Measurements from ENCODE around the gene ILKAP. TPM values are rescaled to one million over a fixed set of nuclear protein-coding genes. Genes with fewer than 3 reads are reported as not detected.
A peak's percentile ranks its signal among the peaks of the same experiment; 100 is the strongest.

ILKAP gene
- total and polyA plus RNA-seq, 3 experiments from 2014 or later: 39.7 to 66.2 (median 61.9) TPM

DNA sequence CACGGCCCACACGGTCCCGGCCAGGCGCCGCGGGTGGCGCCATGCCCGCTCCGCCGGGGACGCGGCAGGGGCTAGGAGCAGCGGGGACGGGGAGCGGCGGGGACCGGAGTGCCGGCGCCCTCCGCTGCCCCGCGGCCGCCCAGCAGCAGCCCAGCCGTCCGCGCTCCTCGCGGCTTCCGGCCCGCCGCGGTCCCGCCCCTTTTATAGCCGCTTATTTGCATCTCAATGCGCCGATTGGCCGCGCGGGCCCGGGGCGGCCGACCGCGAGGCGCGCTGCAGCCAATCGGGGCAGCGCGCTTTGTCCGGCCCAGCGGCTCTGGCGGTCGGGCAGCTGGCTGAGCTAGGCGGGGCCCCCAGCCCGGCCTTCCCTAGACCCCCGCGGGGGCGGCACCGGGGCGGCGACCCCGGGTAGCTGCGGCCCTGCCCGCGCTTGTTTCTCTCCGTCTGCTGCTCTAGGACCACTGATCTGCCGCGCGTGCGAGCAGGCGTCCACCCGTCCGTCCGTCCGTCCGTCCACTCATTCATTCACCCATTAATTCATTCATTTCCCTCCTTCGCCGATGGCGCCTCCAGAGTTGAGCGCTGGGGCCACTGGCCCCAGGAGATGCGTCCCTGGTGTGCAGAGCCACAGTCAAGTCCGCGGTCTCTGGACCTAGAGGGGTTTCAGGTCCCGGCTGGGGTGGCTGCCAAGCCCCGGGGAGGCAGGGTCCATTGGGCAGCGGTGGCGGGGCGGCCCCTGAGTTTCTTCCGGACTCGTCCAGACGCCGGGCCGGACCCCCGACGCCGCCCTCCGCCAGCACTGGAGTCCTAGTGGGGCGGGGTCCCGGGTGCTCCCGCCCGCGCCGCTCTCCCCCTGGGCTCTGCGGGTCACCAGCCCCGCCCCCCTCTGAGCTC lies 36.6 kb upstream of the ILKAP start, which contains the start of gene HES6:
HES6 (minus strand) TSS at position 176 of the 894 bp plus-strand sequence; CDS start at position 43, 133 bp downstream.
- Histone ChIP-seq H3K36me3 (ENCODE audit: insufficient read depth, low read length) (no peaks in the 10 kb centered on the region), H3K4me1 (ENCODE audit: insufficient read depth, low read length) (peaks cover 6% of the 10 kb centered on the region), H3K27ac (ENCODE audit: low read depth, low read length) (no peak within 1 kb of the TSS), H3K4me3 (ENCODE audit: low read length) (peak within 1 kb of the TSS; percentile 47), H3K9me3 (ENCODE audit: low read length) (no peaks in the 10 kb centered on the region), H3K27me3 (ENCODE audit: insufficient read depth, low read length, poor library complexity, severe bottlenecking) (peaks cover 4% of the 10 kb centered on the region)
- peak; percentile 68 to 83 (median 75) for DNase-seq
- Mint-ChIP-seq H3K4me1 (peaks cover 5 to 24% (median 9%) of the 10 kb centered on the region in 3 donors), H3K27ac (peak within 1 kb of the TSS in 5 of 8 donors; percentile 17 to 90 (median 87)), H3K27me3 (peaks cover 12 to 22% of the 10 kb centered on the region in 2 donors), H3K36me3 (peaks cover 0 to 7% (median 3%) of the 10 kb centered on the region in 3 donors), H3K4me3 (peak within 1 kb of the TSS; percentile 82 to 98 (median 90)), H3K9me3 (no peaks in the 10 kb centered on the region)
- ChIA-PET POLR2A (interaction anchor here (1.2 to 1.3 kb wide), 2 partner anchors 36 to 49 kb away, joined by 3 to 8 read pairs; partner anchors contain the start of gene PER2), CTCF (interaction anchor here (1.3 kb wide), 1 partner anchor 23 kb away, joined by 5 read pairs; no protein-coding TSS in a partner anchor)

DNA sequence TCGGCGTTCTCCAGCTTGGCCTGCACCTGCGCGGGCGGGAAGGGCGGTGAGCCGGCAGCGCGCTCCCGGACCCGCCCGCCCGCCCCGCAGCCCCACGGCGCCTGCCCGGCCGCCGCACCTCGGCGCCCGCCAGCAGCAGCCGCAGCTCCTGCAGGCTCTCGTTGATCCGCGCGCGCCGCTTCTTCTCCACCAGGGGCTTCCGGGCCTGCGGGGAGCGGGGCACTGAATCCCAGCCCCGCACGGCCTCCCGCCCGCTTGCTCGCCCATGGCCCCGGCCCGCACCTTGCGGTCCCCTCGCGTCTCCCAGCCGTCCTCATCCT lies 36.0 kb upstream of the ILKAP start:
- no peaks in the 10 kb centered on the region for H3K9me3 Mint-ChIP-seq
- H3K4me1 ChIP-seq (ENCODE audit: insufficient read depth, low read length): peaks cover 6% of the 10 kb centered on the region
- peaks cover 4% of the 10 kb centered on the region for H3K27me3 ChIP-seq (ENCODE audit: insufficient read depth, low read length, poor library complexity, severe bottlenecking)
- H3K27ac Mint-ChIP-seq: no peak overlapping the region
- peaks cover 5 to 26% (median 12%) of the 10 kb centered on the region in 3 donors for H3K4me1 Mint-ChIP-seq
- peak overlapping the region in 2 of 7 donors; percentile 52 to 76 for H3K4me3 Mint-ChIP-seq
- no peaks in the 10 kb centered on the region for H3K36me3 ChIP-seq (ENCODE audit: insufficient read depth, low read length)
- ChIA-PET CTCF (no interaction called here), POLR2A (interaction anchor here (1.2 kb wide), 1 partner anchor 49 kb away, joined by 8 read pairs; the partner anchor contains the start of gene PER2)
- peaks cover 0 to 5% (median 2%) of the 10 kb centered on the region in 3 donors for H3K36me3 Mint-ChIP-seq
- H3K27me3 Mint-ChIP-seq: peaks cover 14 to 22% of the 10 kb centered on the region in 2 donors
- peak overlapping the region; percentile 47 for H3K4me3 ChIP-seq (ENCODE audit: low read length)
- H3K27ac ChIP-seq (ENCODE audit: low read depth, low read length): no peak overlapping the region
- DNase-seq: peak in 3 of 5 donors; percentile 31 to 59 (median 41)
- H3K9me3 ChIP-seq (ENCODE audit: low read length): no peaks in the 10 kb centered on the region

GRCh38 chr2:238238766-238239542 lies 35.5 kb upstream of the ILKAP start:
- POLR2A ChIA-PET: no interaction called here
- H3K27me3 Mint-ChIP-seq: peaks cover 14 to 22% of the 10 kb centered on the region in 2 donors

GRCh38 chr2:238238311-238238765 lies 34.8 kb upstream of the ILKAP start:
- H3K27ac Mint-ChIP-seq: peak overlapping the region in 1 of 8 donors; percentile 30
- H3K4me1 Mint-ChIP-seq: peaks cover 12 to 32% (median 20%) of the 10 kb centered on the region in 3 donors
- H3K4me3 Mint-ChIP-seq: peak overlapping the region; percentile 54 to 85 (median 70)
- ChIA-PET POLR2A (interaction anchor here (0.6 kb wide), 1 partner anchor 179 kb away, joined by 5 read pairs; no protein-coding TSS in a partner anchor), CTCF (interaction anchor here (1.7 kb wide), 1 partner anchor 28 kb away, joined by 3 read pairs; no protein-coding TSS in a partner anchor)
- DNase-seq: no peak
- peaks cover 6% of the 10 kb centered on the region for H3K4me1 ChIP-seq (ENCODE audit: insufficient read depth, low read length)
- no peak overlapping the region for H3K27ac ChIP-seq (ENCODE audit: low read depth, low read length)
- H3K27me3 Mint-ChIP-seq: peaks cover 14 to 22% of the 10 kb centered on the region in 2 donors
- peaks cover 0 to 1% (median 0%) of the 10 kb centered on the region in 3 donors for H3K36me3 Mint-ChIP-seq
- H3K36me3 ChIP-seq (ENCODE audit: insufficient read depth, low read length): no peaks in the 10 kb centered on the region
- peaks cover 4% of the 10 kb centered on the region for H3K27me3 ChIP-seq (ENCODE audit: insufficient read depth, low read length, poor library complexity, severe bottlenecking)
- no peaks in the 10 kb centered on the region for H3K9me3 Mint-ChIP-seq
- H3K9me3 ChIP-seq (ENCODE audit: low read length): no peaks in the 10 kb centered on the region
- no peak overlapping the region for H3K4me3 ChIP-seq (ENCODE audit: low read length)

More at GRCh38 chr2:238238766-238239542, 35.5 kb upstream of the ILKAP start:
- Mint-ChIP-seq H3K27ac (no peak overlapping the region), H3K4me1 (peaks cover 8 to 28% (median 14%) of the 10 kb centered on the region in 3 donors), H3K36me3 (peaks cover 0 to 1% (median 0%) of the 10 kb centered on the region in 3 donors), H3K4me3 (peak overlapping the region in 6 of 7 donors; percentile 45 to 76 (median 60)), H3K9me3 (no peaks in the 10 kb centered on the region)
- H3K4me1 ChIP-seq (ENCODE audit: insufficient read depth, low read length): peaks cover 6% of the 10 kb centered on the region
- CTCF ChIA-PET: no interaction called here
- H3K9me3 ChIP-seq (ENCODE audit: low read length): no peaks in the 10 kb centered on the region
- peak; percentile 20 to 61 (median 34) for DNase-seq
- H3K27me3 ChIP-seq (ENCODE audit: insufficient read depth, low read length, poor library complexity, severe bottlenecking): peaks cover 4% of the 10 kb centered on the region
- H3K36me3 ChIP-seq (ENCODE audit: insufficient read depth, low read length): no peaks in the 10 kb centered on the region
- no peak overlapping the region for H3K4me3 ChIP-seq (ENCODE audit: low read length)
- no peak overlapping the region for H3K27ac ChIP-seq (ENCODE audit: low read depth, low read length)

DNA sequence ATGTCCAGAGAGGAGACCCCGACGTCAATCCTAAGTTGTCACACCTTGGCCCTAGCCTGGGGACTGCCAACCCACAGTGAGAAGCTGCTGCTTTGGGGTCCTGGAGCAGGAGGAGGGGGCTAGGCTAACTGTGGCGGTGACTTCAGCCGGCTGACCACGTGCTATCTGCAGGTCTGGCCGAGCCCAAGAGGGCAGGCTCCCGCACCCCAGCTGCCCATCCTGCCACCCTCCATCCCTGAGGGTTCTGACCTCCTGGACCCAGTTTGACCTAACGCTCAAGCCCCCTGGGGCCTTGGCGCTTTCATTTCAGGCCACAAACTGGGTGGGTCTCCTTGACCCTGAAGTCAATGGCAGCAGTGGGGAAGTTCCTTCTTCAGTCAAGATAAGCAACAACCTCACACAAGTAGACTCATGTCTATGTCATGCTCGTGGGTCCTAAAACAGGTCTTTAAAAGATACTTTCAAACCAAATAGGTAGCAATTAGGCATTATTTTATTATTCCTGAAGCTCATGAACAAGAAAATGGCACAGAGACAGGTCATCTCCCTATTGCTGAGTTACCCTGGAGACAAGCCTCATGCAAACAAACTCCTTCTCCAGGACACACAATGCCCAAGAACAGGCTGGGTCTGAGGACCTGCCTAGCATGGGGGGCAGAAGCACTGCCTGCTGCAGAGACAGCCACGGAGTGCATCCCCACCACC lies 34.1 kb upstream of the ILKAP start:
- CTCF ChIA-PET: interaction anchor here (1.7 kb wide), 1 partner anchor 29 kb away, joined by 3 read pairs; no protein-coding TSS in a partner anchor
- Mint-ChIP-seq H3K36me3 (peaks cover 0 to 1% (median 0%) of the 10 kb centered on the region in 3 donors), H3K4me3 (peak overlapping the region; percentile 5 to 85 (median 70))

DNA sequence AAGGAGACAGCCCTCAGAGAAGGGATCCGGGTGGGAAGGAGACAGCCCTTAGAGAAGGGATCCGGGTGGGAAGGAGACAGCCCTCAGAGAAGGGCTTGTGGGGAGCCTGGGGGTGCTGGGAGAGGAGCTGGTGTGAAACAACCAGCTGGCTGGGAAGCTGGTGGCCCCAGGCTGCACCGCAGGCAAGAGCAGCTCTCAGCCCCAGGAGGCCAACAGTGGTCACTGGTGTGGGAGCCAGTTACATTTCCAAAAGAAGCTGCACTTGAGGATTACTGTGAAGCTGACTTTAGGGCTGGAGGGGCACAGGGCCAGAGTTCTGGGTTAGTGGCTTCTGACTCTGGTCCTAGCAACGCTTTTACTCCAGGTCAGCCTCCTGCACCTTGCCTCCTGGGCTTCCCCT lies 33.1 kb upstream of the ILKAP start:
- Histone ChIP-seq H3K4me3 (ENCODE audit: low read length) (no peak overlapping the region), H3K27ac (ENCODE audit: low read depth, low read length) (no peak overlapping the region), H3K27me3 (ENCODE audit: insufficient read depth, low read length, poor library complexity, severe bottlenecking) (peaks cover 4% of the 10 kb centered on the region), H3K9me3 (ENCODE audit: low read length) (no peaks in the 10 kb centered on the region), H3K36me3 (ENCODE audit: insufficient read depth, low read length) (no peaks in the 10 kb centered on the region), H3K4me1 (ENCODE audit: insufficient read depth, low read length) (peaks cover 6% of the 10 kb centered on the region)
- Mint-ChIP-seq H3K4me1 (peaks cover 9 to 34% (median 22%) of the 10 kb centered on the region in 3 donors), H3K27ac (no peak overlapping the region), H3K9me3 (no peaks in the 10 kb centered on the region), H3K4me3 (peak overlapping the region in 1 of 7 donors; percentile 35), H3K27me3 (peaks cover 14 to 22% of the 10 kb centered on the region in 2 donors), H3K36me3 (peaks cover 0 to 1% (median 0%) of the 10 kb centered on the region in 3 donors)
- ChIA-PET CTCF (interaction anchor here (1.7 kb wide), 1 partner anchor 30 kb away, joined by 3 read pairs; no protein-coding TSS in a partner anchor), POLR2A (no interaction called here)
- no peak for DNase-seq

More for the DNA sequence above, 34.1 kb upstream of the ILKAP start:
- Mint-ChIP-seq H3K4me1 (peaks cover 13 to 32% (median 21%) of the 10 kb centered on the region in 3 donors), H3K27ac (peak overlapping the region in 2 of 8 donors; percentile 30 to 38), H3K27me3 (peaks cover 14 to 22% of the 10 kb centered on the region in 2 donors), H3K9me3 (no peaks in the 10 kb centered on the region)
- H3K27me3 ChIP-seq (ENCODE audit: insufficient read depth, low read length, poor library complexity, severe bottlenecking): peaks cover 4% of the 10 kb centered on the region
- DNase-seq: no peak
- H3K27ac ChIP-seq (ENCODE audit: low read depth, low read length): no peak overlapping the region
- POLR2A ChIA-PET: interaction anchor here (0.6 kb wide), 2 partner anchors 179 to 283 kb away, joined by 4 to 5 read pairs; no protein-coding TSS in a partner anchor
- H3K36me3 ChIP-seq (ENCODE audit: insufficient read depth, low read length): no peaks in the 10 kb centered on the region
- H3K9me3 ChIP-seq (ENCODE audit: low read length): no peaks in the 10 kb centered on the region
- peaks cover 6% of the 10 kb centered on the region for H3K4me1 ChIP-seq (ENCODE audit: insufficient read depth, low read length)
- H3K4me3 ChIP-seq (ENCODE audit: low read length): no peak overlapping the region

DNA sequence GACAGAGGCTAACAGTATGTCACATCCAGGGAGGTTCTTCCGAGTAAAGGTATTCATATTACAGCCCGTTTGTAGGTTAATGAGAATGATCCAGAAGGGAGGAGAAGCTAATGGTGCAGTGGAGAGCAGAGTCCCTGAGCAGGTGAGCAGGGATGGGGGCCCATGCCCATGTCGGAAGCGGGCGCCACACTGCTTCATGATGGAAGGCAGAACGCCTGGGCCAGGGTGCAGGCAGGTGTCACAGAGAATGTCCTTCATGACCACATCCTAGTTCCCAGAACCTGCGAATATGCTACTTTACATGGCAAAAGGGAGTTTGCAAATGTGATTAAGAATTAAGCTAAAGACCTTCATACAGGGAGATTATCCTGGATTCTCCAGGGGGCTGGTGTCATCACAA lies 32.4 kb upstream of the ILKAP start:
- no peak overlapping the region for H3K27ac ChIP-seq (ENCODE audit: low read depth, low read length)
- no peaks in the 10 kb centered on the region for H3K9me3 ChIP-seq (ENCODE audit: low read length)
- H3K36me3 ChIP-seq (ENCODE audit: insufficient read depth, low read length): no peaks in the 10 kb centered on the region
- H3K27me3 ChIP-seq (ENCODE audit: insufficient read depth, low read length, poor library complexity, severe bottlenecking): peaks cover 4% of the 10 kb centered on the region
- peaks cover 12 to 35% (median 28%) of the 10 kb centered on the region in 3 donors for H3K4me1 Mint-ChIP-seq
- H3K9me3 Mint-ChIP-seq: no peaks in the 10 kb centered on the region
- H3K27me3 Mint-ChIP-seq: peaks cover 14 to 24% of the 10 kb centered on the region in 2 donors
- no peak overlapping the region for H3K4me3 ChIP-seq (ENCODE audit: low read length)
- no peak for DNase-seq
- H3K27ac Mint-ChIP-seq: peak overlapping the region in 1 of 8 donors; percentile 3
- peaks cover 10% of the 10 kb centered on the region for H3K4me1 ChIP-seq (ENCODE audit: insufficient read depth, low read length)
- H3K36me3 Mint-ChIP-seq: peaks cover 0 to 1% (median 0%) of the 10 kb centered on the region in 3 donors
- peak overlapping the region in 4 of 7 donors; percentile 6 to 82 (median 45) for H3K4me3 Mint-ChIP-seq
- CTCF ChIA-PET: no interaction called here
- POLR2A ChIA-PET: no interaction called here
